ENCODE measurements around the gene ATOH7. TPM values are rescaled to one million over a fixed set of nuclear protein-coding genes. Genes with fewer than 3 reads are reported as not detected.
"Not testable (repeated sequence)": the region's sequence is repeated elsewhere in the genome, so short reads cannot be mapped to it uniquely, and the experiment has no call there.

The ATOH7 gene
- total RNA-seq, 1 experiment from 2014 or later = 0.54 TPM

DNA sequence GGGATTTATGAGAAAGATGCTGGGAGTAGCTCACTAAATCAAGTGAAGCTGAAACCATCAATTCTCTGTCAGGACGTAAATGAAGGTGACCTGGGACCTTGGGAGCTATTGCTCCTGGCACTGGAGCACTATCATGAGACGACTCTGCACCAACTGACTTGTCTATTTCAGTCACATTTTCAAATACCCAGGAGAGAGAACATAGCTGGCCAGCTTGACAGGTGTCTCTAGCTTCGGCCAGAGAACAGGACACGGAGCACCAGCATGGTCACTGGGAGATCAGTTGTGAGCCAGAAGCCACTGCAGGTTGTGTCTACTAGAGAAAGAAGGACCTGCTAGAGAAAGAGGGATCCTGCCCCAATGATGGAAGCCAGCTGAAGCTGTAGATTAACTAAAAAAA, 17.4 kb upstream of the ATOH7 start:
- POLR2A ChIA-PET = interaction anchor here (0.7 kb wide), 2 partner anchors 18 to 296 kb away, joined by 4 to 10 read pairs; no protein-coding TSS in a partner anchor
- Histone ChIP-seq H3K9me3 (no peaks in the 10 kb centered on the region), H3K4me1 (no peaks in the 10 kb centered on the region), H3K4me3 (ENCODE audit: low read depth, low read length) (no peak overlapping the region), H3K27me3 (replicated peaks; ENCODE audit: control insufficient read depth, insufficient read depth, low read length) (no peaks in the 10 kb centered on the region), H3K36me3 (ENCODE audit: control insufficient read depth, insufficient read depth, low read length) (no peaks in the 10 kb centered on the region)
- no peak for DNase-seq
- intact Hi-C loops (cut with micrococcal nuclease; ENCODE audit: unreplicated experiment) = no loop called here
- peaks cover 2% of the 10 kb centered on the region for H3K27me3 Mint-ChIP-seq (ENCODE audit: insufficient read depth, unreplicated experiment)
- no peak overlapping the region for H3K4me3 Mint-ChIP-seq (ENCODE audit: unreplicated experiment)
- no peaks in the 10 kb centered on the region for H3K36me3 Mint-ChIP-seq (ENCODE audit: insufficient read depth, unreplicated experiment)
- CTCF ChIA-PET = interaction anchor here (0.5 kb wide), 1 partner anchor 164 kb away, joined by 3 read pairs; no protein-coding TSS in a partner anchor
- no peaks in the 10 kb centered on the region for H3K4me1 Mint-ChIP-seq (ENCODE audit: low read depth, unreplicated experiment)
- no peaks in the 10 kb centered on the region for H3K9me3 Mint-ChIP-seq (ENCODE audit: unreplicated experiment)
- BruUV-seq (replicated peaks) = no TSS peak
- TF ChIP-seq, protein P1, sequence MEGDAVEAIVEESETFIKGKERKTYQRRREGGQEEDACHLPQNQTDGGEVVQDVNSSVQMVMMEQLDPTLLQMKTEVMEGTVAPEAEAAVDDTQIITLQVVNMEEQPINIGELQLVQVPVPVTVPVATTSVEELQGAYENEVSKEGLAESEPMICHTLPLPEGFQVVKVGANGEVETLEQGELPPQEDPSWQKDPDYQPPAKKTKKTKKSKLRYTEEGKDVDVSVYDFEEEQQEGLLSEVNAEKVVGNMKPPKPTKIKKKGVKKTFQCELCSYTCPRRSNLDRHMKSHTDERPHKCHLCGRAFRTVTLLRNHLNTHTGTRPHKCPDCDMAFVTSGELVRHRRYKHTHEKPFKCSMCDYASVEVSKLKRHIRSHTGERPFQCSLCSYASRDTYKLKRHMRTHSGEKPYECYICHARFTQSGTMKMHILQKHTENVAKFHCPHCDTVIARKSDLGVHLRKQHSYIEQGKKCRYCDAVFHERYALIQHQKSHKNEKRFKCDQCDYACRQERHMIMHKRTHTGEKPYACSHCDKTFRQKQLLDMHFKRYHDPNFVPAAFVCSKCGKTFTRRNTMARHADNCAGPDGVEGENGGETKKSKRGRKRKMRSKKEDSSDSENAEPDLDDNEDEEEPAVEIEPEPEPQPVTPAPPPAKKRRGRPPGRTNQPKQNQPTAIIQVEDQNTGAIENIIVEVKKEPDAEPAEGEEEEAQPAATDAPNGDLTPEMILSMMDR (IDR thresholded peaks at IDR 0.05; ENCODE audit: insufficient read depth in 1 of 2, low read depth in 1 of 2, low read length in 1 of 2, severe bottlenecking in 1 of 2, unreplicated experiment in 1 of 2) = no peak
- H3K27ac Mint-ChIP-seq (ENCODE audit: unreplicated experiment) = no peak overlapping the region

DNA sequence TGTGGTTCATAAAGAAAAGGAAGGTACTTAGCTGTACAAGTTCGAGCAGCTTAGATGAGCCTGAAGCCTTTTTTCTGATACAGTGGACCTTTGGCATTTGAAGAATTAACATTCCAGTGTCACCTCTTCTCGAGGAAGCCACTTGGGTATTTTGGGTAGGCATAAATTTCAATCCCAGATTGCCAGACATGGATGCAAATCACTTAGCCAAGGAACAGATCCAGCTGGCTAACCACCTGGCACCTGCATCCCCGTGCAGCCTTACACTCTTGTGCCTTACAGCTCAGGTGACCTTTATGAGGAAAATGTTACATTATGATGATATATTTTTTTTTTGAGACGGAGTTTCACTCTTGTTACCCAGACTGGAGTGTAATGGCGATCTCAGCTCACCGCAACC, 16.0 kb upstream of the ATOH7 start:
- Mint-ChIP-seq H3K4me1 (ENCODE audit: low read depth, unreplicated experiment) (no peaks in the 10 kb centered on the region), H3K4me3 (ENCODE audit: unreplicated experiment) (no peak overlapping the region), H3K27ac (ENCODE audit: unreplicated experiment) (no peak overlapping the region), H3K27me3 (ENCODE audit: insufficient read depth, unreplicated experiment) (peaks cover 2% of the 10 kb centered on the region), H3K36me3 (ENCODE audit: insufficient read depth, unreplicated experiment) (no peaks in the 10 kb centered on the region), H3K9me3 (ENCODE audit: unreplicated experiment) (no peaks in the 10 kb centered on the region)
- intact Hi-C loops (cut with micrococcal nuclease; ENCODE audit: unreplicated experiment) = no loop called here
- CTCF ChIA-PET = no interaction called here
- no peak for DNase-seq
- H3K4me3 ChIP-seq (ENCODE audit: low read depth, low read length) = no peak overlapping the region
- BruUV-seq (replicated peaks) = no TSS peak
- POLR2A ChIA-PET = no interaction called here
- H3K27me3 ChIP-seq (replicated peaks; ENCODE audit: control insufficient read depth, insufficient read depth, low read length) = no peaks in the 10 kb centered on the region; the same call in 1 of the 2 replicates
- TF ChIP-seq, protein P1 (IDR thresholded peaks at IDR 0.05; ENCODE audit: insufficient read depth in 1 of 2, low read depth in 1 of 2, low read length in 1 of 2, severe bottlenecking in 1 of 2, unreplicated experiment in 1 of 2) = no peak
- H3K36me3 ChIP-seq (ENCODE audit: control insufficient read depth, insufficient read depth, low read length) = no peaks in the 10 kb centered on the region
- H3K9me3 ChIP-seq = no peaks in the 10 kb centered on the region
- no peaks in the 10 kb centered on the region for H3K4me1 ChIP-seq

DNA sequence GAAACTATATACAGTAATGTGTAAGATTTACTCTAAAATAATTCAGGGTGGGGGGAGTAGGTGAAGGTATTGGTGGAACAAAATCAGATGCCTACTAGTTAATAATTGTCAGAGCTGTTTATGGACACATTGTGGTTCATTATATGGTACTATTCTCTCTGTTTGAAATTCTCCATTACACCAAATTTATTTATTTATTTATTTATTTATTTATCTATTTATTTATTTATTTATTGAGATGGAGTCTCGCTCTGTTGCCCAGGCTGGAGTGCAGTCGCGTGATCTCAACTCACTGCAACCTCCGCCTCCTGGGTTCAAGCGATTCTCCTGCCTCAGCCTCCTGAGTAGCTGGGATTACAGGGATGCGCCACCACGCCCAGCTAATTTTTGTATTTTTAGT, 14.5 kb upstream of the ATOH7 start:
- CTCF ChIA-PET; H3K27me3 Mint-ChIP-seq (ENCODE audit: insufficient read depth, unreplicated experiment): not testable (repeated sequence)

DNA sequence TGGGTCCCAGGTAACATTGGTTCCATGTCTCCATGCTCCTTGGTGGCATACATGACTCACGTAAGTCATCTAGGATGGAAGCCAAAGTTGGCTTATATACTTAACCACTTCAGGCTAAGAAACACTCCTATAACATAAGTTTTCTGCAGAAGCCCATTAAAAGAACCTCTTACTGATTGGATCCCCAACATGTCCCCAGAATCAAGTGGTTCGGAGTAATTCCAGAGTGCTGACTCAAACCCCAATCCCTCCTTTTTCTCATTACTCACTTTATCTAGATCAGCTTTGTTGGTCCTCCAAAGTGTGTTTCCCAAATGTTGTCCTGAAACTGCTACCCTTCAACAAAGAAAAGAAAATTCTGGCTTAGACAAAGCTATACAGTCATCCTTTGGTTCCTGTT, 10.1 kb upstream of the ATOH7 start:
- no TSS peak for BruUV-seq (replicated peaks)
- intact Hi-C loops (cut with micrococcal nuclease; ENCODE audit: unreplicated experiment) = no loop called here
- Histone ChIP-seq H3K27me3 (replicated peaks; ENCODE audit: control insufficient read depth, insufficient read depth, low read length) (no peaks in the 10 kb centered on the region; the same call in 1 of the 2 replicates), H3K4me3 (ENCODE audit: low read depth, low read length) (no peak overlapping the region), H3K4me1 (no peaks in the 10 kb centered on the region), H3K36me3 (ENCODE audit: control insufficient read depth, insufficient read depth, low read length) (no peaks in the 10 kb centered on the region), H3K9me3 (no peaks in the 10 kb centered on the region)
- no peaks in the 10 kb centered on the region for H3K27me3 Mint-ChIP-seq (ENCODE audit: insufficient read depth, unreplicated experiment)
- no peaks in the 10 kb centered on the region for H3K36me3 Mint-ChIP-seq (ENCODE audit: insufficient read depth, unreplicated experiment)
- CTCF ChIA-PET = no interaction called here
- H3K27ac Mint-ChIP-seq (ENCODE audit: unreplicated experiment) = no peak overlapping the region
- H3K4me1 Mint-ChIP-seq (ENCODE audit: low read depth, unreplicated experiment) = no peaks in the 10 kb centered on the region
- no peak for DNase-seq
- H3K4me3 Mint-ChIP-seq (ENCODE audit: unreplicated experiment) = no peak overlapping the region
- POLR2A ChIA-PET = no interaction called here
- TF ChIP-seq, protein P1 (IDR thresholded peaks at IDR 0.05; ENCODE audit: insufficient read depth in 1 of 2, low read depth in 1 of 2, low read length in 1 of 2, severe bottlenecking in 1 of 2, unreplicated experiment in 1 of 2) = no peak
- H3K9me3 Mint-ChIP-seq (ENCODE audit: unreplicated experiment) = no peaks in the 10 kb centered on the region

More for the DNA sequence above, 14.5 kb upstream of the ATOH7 start:
- H3K9me3 ChIP-seq; H3K27me3 ChIP-seq (replicated peaks; ENCODE audit: control insufficient read depth, insufficient read depth, low read length); intact Hi-C loops (cut with micrococcal nuclease; ENCODE audit: unreplicated experiment); H3K27ac Mint-ChIP-seq (ENCODE audit: unreplicated experiment); H3K4me3 Mint-ChIP-seq (ENCODE audit: unreplicated experiment); H3K4me3 ChIP-seq (ENCODE audit: low read depth, low read length); H3K36me3 ChIP-seq (ENCODE audit: control insufficient read depth, insufficient read depth, low read length); POLR2A ChIA-PET; H3K36me3 Mint-ChIP-seq (ENCODE audit: insufficient read depth, unreplicated experiment); H3K4me1 Mint-ChIP-seq (ENCODE audit: low read depth, unreplicated experiment); H3K9me3 Mint-ChIP-seq (ENCODE audit: unreplicated experiment); DNase-seq; BruUV-seq (replicated peaks); H3K4me1 ChIP-seq: not testable (repeated sequence)
